NCI-H748 (cell line): ENCODE results near the gene SLC35D1.

Experiments
- DNase-seq: peaks from one replicate; lab custom pipeline; 2025; ENCODE audit not compliant: unreplicated experiment; lab: John Stamatoyannopoulos, UW

SLC35D1 gene

GRCh38 chr1:67044631-67045270 lies 9.2 kb downstream of the SLC35D1 start:
- no peak for DNase-seq

GRCh38 chr1:67043366-67043765 lies 10.6 kb downstream of the SLC35D1 start:
- DNase-seq, result no peak

GRCh38 chr1:67041841-67042503 lies 12.0 kb downstream of the SLC35D1 start:
- DNase-seq, result no peak

DNA sequence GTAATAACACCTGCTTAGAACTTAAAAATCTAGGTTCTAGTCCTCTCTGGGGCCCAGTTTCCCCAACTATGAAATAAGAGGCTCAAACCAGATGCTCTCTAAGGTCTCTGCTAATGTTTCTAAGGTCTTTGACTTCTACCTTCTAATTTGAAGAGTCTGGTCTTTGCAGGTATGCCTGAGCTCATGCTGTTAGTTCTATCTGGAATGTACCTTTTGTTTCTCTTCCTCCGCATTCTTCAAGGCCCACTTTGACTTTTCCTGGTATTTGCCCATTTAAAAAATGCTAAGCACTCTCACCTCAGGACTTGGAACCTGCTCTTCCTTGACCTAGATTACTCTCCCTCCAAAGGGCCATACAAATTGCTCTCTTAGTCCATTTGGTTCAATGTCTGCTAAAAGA lies 13.5 kb downstream of the SLC35D1 start:
- DNase-seq, result no peak

DNA sequence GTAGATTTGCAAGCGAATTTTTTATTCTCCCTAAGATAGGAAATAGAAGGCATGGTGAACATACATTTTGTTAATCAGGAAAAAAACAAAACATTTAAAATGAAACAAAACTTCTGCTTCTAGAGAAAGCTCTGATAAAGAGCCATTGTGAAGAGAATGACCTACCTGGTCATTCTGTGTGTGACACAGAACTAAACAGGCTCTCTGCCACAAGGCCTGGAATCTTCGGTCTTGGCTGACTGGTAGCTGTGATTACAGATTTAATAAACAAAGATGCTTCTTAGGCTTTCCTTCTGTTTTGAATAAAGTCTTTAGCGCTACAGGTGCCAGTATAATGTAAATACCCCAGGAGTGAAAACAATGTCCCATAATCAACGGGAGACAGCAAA lies 22.1 kb downstream of the SLC35D1 start:
- DNase-seq, result no peak

DNA sequence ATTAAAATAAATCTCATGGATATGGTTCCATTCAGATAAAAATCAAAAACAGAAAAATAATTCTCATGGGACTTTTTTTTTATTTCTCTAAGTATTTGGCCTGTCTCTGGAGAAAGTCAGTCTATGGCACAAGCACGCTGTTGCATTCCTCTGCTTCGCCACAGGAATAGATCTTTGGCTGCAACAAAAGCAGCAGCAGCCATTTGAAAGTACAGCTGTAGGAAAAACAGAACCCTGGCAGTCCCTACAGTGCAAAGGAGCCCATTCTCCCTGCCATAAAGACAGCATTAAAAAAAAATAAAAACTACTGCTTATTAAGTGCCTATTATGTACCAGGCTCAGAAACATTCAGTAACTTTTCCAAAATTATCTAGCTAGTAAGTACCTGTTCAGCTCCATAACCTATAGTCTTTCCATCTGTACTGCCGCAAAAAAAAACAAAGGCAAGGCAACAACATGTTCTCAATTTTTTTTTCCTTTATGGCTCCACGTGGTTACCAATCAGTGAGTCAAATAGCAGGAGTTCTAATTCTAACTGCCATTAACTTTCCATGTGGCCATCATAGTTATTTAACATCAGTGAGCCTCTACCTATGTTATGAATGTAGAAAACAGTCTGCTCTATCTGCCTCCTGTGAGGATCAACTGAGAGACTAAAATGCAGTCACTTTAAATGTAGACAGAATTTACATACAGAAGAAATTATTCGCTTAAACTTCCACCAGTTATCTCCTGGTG lies 22.7 kb downstream of the SLC35D1 start:
- DNase-seq, result no peak

- DNase-seq, result no peak
Observed at GRCh38 chr1:67029472-67029871, 24.5 kb downstream of the SLC35D1 start.

DNA sequence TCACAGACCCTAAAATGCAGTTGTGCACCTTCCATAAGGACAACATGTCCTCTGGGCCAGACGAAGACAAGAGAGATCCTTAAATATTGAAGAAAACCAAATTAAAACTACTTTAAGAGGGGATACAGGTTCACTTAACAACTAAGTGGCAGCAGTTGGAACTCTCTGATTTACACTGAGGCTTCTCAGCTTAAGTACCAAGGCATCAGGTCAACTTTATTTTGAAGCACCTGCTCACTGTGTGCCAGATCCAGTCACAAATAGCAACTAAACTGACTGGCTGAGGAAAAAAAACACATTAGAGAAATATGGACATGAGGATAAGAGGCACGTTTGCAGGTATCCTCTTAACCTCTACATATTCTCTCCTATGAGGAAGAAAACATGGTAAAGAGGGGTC lies 33.2 kb downstream of the SLC35D1 start:
- no peak for DNase-seq

DNA sequence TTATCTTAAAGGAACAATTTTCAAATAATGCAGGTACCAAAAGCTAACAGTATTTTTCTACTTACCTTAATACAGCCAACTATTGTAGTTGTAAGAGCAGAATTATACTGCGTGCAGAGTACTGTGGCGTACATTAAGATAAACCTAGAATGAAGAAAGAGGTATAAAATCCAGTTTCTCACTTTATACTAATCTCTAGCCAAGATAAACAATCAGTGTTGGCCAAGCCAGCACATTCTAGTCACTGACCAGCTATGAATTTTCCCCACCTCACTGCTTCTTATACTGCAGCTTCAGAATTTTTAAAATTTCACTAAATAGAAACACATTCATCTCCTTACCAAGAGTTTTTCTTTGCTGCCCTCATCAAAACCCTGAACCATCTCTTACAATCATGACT lies 33.6 kb downstream of the SLC35D1 start:
- no peak for DNase-seq

- DNase-seq, result no peak
Observed at GRCh38 chr1:67019600-67020136, 34.3 kb downstream of the SLC35D1 start.

GRCh38 chr1:67019121-67019520 lies 34.8 kb downstream of the SLC35D1 start:
- no peak for DNase-seq

DNA sequence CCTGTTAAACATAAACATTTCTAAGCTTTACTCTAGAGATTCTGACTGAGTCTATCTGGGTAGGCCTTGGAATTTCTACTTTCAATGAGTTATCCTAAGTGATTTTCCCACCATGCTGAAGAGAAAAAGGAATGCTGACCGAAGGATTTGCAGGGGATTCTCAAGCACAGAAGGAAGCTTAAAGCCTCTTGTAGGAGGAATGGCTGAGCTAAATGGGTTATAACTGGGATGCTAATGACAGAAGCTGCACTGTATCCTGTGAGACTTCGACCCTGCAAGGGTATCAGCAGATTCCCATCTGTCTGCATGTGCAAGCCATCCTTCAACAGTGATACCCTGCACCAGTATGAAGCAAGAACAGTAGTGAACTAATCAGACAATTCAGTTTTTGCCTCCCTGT lies 35.4 kb downstream of the SLC35D1 start:
- DNase-seq, result no peak

DNA sequence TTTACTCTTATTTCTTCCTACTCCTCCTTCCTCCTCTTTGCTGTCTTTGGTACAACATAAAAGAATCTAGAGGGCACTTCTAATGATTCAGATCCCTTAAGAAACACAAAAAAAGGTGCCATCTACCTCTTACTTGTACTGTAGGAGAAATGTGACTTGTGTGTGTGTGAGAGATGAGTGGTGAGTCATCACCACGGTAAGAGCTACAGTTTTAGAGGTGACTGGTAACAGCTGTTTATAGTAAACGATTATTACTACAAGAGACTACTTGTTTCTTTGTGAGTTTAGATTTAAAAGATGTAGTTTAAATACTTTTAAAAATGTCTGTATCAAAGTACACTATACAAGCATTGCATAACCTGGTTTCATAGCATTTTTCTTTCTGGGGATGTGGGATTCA lies 40.4 kb downstream of the SLC35D1 start:
- no peak for DNase-seq

DNA sequence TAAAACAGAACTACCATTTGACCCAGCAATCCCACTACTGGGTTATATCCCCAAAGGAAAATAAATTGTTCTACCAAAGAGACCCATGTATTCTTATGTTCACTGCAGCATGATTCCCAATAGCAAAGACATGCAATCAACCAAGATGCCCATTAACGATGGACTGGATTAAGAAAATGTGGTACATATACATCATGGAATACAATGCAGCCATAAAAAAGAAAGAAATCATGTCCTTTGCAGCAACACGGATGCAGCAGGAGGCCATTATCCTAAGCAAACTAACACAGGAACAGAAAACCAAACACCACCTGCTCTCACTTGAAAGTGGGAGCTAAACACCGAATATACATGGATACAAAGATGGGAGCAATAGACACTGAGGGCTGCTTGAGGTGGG lies 44.2 kb downstream of the SLC35D1 start:
- DNase-seq, result no peak

DNA sequence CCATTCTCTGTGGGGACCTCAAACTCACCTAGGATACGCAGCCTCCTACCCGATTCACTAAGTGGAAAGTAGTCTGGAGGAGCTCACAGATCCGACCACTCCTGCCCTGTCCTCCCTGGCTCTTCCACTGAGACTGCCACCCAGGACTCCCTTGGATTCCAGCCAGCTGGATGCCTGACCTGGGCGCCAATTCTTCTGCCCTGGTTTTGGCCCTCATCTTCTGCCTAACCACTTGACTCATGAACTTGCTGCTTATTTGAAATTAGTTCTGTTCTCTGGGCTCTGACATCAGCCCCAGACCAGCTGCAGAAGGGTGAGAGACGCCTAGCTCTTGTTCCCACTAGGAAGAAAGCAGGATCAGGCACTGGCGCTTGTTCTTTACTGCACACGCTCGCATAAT lies 48.9 kb downstream of the SLC35D1 start:
- peak; percentile 40 for DNase-seq

GRCh38 chr1:67004176-67004575 lies 49.8 kb downstream of the SLC35D1 start:
- DNase-seq, result peak; percentile 95

- no peak for DNase-seq
Observed at GRCh38 chr1:67001682-67002425, 52.1 kb downstream of the SLC35D1 start.

GRCh38 chr1:66999640-67000400 lies 54.1 kb downstream of the SLC35D1 start:
- no peak for DNase-seq

DNA sequence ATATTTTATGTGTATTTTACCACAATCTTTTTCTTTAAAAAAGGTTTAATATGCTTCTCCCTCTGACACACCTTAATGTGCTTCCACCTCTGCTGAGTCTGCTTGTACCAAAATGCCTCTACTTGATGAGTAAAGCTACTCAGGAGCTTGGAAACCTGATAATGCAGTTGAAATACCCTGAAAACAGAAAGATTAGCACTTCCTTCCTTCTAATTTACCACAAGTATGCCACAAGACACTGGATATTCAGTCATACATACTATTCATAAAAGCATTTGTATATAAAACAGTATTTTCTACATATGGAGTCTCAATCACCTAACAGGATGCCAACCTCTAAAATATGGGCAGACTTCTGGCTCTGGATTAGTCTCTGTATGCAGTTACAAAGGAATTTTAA lies 55.0 kb downstream of the SLC35D1 start:
- no peak for DNase-seq

DNA sequence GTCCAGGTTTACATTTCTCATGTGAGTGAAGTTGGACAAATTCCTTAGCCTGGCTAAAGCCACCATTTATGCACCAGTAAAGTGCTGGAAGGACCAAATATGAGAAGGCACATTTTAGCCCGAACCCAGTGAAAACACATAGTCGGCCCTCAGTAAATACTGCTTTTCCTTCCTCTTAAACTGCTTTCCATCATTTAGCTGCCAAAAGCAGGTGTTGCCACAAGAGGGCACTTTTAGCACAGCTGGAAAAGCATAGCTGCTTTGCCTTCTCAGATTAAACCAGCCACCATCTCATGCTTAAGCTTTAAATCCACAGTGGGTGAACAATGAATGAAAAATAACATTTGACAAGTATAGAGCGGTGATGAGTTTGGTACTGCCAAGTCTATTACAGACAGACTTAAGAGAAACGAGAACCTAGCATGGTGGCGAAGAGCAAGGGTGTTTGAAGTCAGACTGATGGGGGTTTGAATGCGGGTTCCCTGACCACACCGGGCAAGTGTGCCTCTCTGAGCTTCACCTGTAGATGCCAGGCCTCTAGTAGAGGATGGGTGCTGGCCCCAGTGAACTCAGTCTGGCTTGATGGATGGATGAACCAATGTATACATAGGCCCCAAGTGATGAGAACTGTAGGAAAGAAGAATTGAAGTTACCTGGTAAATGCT lies 57.8 kb downstream of the SLC35D1 start:
- peak; percentile 81 for DNase-seq
